ENCODE data around the gene ZNF891.

ZNF891 gene

GRCh38 chr12:133061954-133062353 is 68.1 kb downstream of the ZNF891 start:
- DNase-seq (ENCODE audit: low read depth, low spot score): no peak

DNA sequence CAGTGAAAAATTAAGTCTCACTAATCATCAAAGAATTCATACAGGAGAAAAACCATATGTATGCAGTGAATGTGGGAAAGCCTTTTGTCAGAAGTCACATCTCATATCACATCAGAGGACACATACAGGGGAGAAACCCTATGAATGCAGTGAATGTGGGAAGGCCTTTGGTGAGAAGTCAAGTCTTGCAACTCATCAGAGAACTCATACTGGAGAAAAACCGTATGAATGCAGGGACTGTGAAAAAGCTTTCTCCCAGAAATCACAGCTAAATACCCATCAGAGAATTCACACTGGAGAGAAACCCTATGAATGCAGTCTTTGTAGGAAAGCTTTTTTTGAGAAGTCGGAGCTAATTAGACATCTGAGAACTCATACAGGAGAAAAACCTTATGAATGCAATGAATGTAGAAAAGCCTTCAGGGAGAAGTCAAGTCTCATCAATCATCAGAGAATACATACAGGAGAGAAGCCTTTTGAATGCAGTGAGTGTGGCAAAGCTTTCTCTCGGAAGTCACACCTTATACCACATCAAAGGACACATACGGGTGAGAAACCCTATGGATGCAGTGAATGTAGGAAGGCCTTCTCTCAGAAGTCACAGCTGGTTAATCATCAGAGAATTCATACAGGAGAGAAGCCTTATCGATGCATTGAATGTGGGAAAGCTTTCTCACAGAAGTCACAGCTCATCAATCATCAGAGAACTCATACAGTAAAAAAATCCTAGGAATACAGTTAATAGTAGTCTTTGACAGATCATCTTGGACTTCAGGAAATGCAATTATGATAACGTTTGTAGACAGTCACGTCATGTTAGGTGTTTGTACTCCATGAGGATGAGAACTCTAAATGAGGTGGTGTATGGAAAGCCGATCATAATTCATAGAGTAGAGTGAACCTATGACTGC is 71.6 kb downstream of the ZNF891 start:
- DNase-seq (ENCODE audit: low read depth, low spot score): no peak

DNA sequence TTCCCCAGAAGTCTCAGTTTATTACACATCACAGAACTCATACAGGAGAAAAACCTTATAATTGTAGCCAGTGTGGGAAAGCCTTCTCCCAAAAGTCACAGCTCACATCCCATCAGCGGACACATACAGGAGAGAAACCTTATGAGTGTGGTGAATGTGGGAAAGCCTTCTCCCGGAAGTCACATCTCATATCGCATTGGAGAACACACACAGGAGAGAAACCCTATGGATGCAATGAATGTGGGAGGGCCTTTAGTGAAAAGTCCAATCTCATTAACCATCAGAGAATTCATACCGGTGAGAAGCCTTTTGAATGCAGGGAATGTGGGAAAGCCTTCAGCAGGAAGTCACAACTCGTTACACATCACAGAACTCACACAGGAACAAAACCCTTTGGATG is 72.6 kb downstream of the ZNF891 start:
- DNase-seq (ENCODE audit: low read depth, low spot score): no peak

Measured in smooth muscle cell of the brain vasculature (primary cell).